HS-5 (cell line): ENCODE measurements around the gene INTS1.
"Not testable (repeated sequence)": the region's sequence is repeated elsewhere in the genome, so short reads cannot be mapped to it uniquely, and the experiment has no call there.

Experiments
- DNase-seq: peaks from one replicate; pipeline ENCODE4 v3.0.0-alpha.2; 2012; ENCODE audit warnings: low read depth

The INTS1 gene

GRCh38 chr7:1531979-1532455 lies 27.8 kb upstream of the INTS1 start:
- DNase-seq = no peak

- no peak for DNase-seq
Measured at GRCh38 chr7:1531263-1531978, 27.2 kb upstream of the INTS1 start.

DNA sequence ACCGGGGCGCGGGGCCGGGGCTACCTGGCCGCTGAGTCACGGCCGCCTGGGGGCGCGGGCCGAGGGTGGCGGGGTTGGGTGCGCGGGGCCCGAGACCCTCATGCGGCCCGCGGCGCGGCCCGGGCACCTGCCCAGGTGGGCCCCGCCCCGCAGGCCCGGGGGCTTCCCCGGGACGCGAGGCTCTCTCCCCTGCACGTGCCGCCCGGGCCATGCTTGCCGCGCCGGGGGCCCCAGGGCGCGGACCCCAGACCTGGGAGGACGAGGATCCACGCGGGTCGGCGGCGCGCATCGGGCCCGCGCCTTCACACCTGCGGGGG lies 26.7 kb upstream of the INTS1 start:
- DNase-seq = no peak

- DNase-seq = no peak
Measured at GRCh38 chr7:1529383-1530116, 25.4 kb upstream of the INTS1 start.

DNA sequence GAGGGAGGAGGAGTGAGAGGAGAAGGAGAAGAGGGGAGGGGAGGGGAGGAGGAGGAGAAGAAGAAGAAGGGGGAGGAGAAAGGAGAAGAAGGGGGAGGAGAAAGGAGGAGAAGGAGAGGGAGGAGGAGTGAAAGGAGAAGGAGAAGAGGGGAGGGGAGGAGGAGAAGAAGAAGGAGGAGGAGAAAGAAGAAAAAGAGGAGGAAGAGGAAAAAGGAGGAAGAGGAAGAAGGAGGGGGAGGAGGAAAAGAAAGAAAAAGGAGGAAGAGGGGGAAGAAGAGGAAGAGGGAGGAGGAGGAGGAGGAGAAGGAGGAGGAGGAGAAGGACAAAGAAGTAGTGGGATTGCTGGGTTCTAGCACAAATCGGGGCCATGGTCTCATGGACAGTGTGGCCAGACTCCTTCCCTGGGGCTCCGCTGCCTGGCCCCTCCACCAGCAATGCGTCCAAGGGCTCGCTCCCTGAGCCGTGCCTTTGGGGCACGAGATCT lies 22.1 kb upstream of the INTS1 start:
- no peak for DNase-seq

GRCh38 chr7:1525409-1525808 lies 21.2 kb upstream of the INTS1 start:
- no peak for DNase-seq

GRCh38 chr7:1523844-1524243 lies 19.7 kb upstream of the INTS1 start:
- no peak for DNase-seq

DNA sequence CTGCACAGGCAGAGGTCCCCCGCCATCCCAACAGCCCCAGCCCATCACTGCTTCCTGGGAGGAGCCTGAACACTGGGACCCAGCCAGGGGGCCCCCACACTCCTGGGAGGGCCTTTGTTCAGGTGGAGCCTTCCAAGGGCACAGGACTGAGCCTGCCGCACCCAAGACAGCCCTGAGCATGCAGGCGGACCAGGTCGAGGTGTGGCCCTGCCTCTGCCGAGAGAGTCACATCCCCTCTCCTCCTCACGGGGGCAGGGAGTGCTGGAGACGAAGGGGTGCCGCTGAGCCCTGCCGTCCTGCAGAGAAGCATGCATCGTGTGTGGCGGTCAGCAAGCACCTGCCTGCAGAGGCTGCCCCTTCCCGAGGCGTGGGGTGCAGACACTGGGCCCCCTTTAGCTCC lies 19.0 kb upstream of the INTS1 start:
- no peak for DNase-seq

- no peak for DNase-seq
Measured at GRCh38 chr7:1521456-1521855, 17.3 kb upstream of the INTS1 start.

- DNase-seq = no peak
Measured at GRCh38 chr7:1520539-1521234, 16.5 kb upstream of the INTS1 start.

- not testable (repeated sequence) for DNase-seq
Measured at GRCh38 chr7:1519322-1519922, 15.2 kb upstream of the INTS1 start.

DNA sequence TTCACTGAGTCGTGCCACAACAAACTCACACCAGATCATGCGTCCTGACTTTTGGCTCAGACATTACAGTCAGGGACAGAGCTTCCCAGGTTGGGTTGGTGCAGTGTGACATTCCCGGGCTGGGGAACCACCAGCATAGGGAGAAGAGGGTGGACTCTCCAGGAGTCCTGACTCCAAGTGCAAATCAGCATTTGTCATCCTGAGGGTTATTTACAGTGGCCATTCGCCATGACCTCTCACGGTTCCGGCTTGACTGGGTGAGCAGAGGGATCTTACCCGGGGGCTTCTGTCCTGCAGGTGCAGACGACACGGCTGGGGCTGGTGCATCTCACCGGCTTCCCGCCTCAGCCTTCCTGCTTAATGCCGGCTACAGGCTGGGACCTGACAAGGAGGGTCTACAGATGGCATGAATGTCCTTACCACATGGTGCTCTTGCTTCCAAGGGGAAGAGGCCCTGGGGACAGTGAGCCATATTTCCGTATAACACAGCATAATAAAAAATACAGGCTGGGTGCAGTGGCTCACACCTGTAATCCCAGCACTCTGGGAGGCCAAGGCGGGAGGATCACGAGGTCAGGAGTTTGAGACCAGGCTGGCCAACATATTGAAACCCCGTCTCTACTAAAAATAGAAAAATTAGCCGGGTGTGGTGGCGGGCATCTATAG lies 12.5 kb upstream of the INTS1 start:
- no peak for DNase-seq

GRCh38 chr7:1515509-1515967 lies 11.3 kb upstream of the INTS1 start:
- not testable (repeated sequence) for DNase-seq

GRCh38 chr7:1514995-1515401 lies 10.8 kb upstream of the INTS1 start:
- no peak for DNase-seq

- DNase-seq = no peak
Measured at GRCh38 chr7:1514407-1514806, 10.2 kb upstream of the INTS1 start.

GRCh38 chr7:1513657-1514095 lies 9.5 kb upstream of the INTS1 start:
- no peak for DNase-seq

DNA sequence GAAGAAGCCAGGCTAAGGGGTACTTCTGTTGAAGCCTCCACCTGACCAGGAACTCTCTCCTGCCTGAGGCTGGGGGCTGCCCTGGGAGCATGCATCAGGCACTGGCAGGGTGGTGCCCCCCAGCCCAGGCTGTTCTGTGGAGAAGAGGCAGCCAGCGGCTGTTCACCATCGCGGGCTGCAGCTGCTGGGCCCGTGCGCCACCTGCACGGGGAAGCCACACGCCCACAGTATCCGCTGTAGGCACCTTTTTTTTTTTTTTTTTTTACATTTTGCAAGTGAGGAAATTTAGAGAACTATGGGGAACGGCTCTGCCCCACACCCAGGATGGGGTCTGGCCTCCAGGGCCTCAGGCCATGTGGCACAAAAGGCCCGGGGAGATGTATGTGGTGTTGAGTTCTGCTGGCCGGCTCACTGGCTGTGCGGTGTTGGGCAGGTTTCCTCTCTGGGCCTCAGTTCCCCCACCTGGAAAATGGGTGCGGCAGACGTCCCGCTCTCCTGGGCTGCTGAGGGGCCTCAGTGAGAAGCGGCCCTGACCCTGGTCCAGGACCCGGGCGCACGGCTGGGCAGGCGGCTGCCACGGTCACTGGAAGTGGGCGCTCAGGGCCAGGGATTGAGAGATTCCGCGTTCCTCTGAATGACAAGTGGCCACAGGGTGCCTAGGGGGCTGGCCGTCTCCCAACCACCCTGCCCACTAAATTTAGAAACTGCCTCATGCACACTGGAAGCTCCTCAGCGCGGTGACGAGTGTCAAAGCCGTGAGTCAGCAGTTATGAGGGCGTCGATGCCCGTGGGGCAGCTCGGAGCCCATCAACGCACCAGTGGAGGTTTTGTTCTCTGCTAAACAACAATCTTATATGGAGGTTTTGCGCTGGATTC lies 8.8 kb upstream of the INTS1 start:
- no peak for DNase-seq

GRCh38 chr7:1511444-1512422 lies 7.5 kb upstream of the INTS1 start:
- DNase-seq = no peak

DNA sequence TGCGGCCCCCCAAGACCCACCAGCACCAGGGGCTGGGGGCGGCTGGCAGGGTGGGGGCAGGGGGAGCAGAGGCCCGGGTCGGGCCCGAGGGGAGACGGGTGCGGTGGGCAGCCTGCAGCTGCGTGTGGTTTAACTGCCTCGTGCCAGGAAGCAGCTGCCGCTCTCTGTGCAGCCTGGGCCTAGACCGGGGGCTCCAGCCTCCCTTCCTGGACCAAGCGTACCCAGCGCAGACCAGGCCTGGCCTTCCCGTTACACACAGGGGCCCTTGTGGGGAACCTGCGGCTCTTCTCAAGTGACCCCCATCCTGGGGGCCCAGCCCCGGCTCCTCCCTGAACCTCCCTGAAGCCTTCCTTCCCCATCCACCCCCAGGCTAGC lies 6.6 kb upstream of the INTS1 start:
- no peak for DNase-seq

GRCh38 chr7:1509226-1509625 lies 5.0 kb upstream of the INTS1 start:
- no peak for DNase-seq
